UCSD-AML1 (cell line): ENCODE measurements around the gene ZEB2.

Source experiments
- DNase-seq: peaks from one replicate; lab custom pipeline; 2025; ENCODE audit not compliant: unreplicated experiment; lab: John Stamatoyannopoulos, UW

Gene ZEB2

GRCh38 chr2:144453486-144454158, 66.3 kb downstream of the ZEB2 start:
- no peak for DNase-seq

GRCh38 chr2:144452989-144453336, 67.0 kb downstream of the ZEB2 start:
- DNase-seq, result no peak

GRCh38 chr2:144452169-144452988, 67.5 kb downstream of the ZEB2 start:
- peak; percentile 15 for DNase-seq

- no peak for DNase-seq
Measured at GRCh38 chr2:144451443-144451842, 68.5 kb downstream of the ZEB2 start.

- DNase-seq, result peak; percentile 8
Measured at GRCh38 chr2:144449028-144449406, 70.9 kb downstream of the ZEB2 start.

GRCh38 chr2:144448389-144449027, 71.4 kb downstream of the ZEB2 start:
- DNase-seq, result no peak

- DNase-seq, result peak; percentile 5
Measured at GRCh38 chr2:144447535-144447934, 72.4 kb downstream of the ZEB2 start.

- DNase-seq, result no peak
Measured at GRCh38 chr2:144446136-144446535, 73.8 kb downstream of the ZEB2 start.

GRCh38 chr2:144445196-144445595, 74.7 kb downstream of the ZEB2 start:
- DNase-seq, result no peak

GRCh38 chr2:144443837-144444817, 75.8 kb downstream of the ZEB2 start:
- DNase-seq, result peak; percentile 5

GRCh38 chr2:144441711-144442141, 78.2 kb downstream of the ZEB2 start:
- no peak for DNase-seq

- no peak for DNase-seq
Measured at GRCh38 chr2:144439993-144440392, 79.9 kb downstream of the ZEB2 start.

- no peak for DNase-seq
Measured at GRCh38 chr2:144438801-144439631, 80.9 kb downstream of the ZEB2 start.

GRCh38 chr2:144437636-144438035, 82.3 kb downstream of the ZEB2 start:
- DNase-seq, result no peak

GRCh38 chr2:144434425-144435222, 85.3 kb downstream of the ZEB2 start:
- DNase-seq, result no peak

GRCh38 chr2:144432921-144433320, 87.0 kb downstream of the ZEB2 start:
- no peak for DNase-seq

GRCh38 chr2:144431998-144432397, 87.9 kb downstream of the ZEB2 start:
- DNase-seq, result no peak

- no peak for DNase-seq
Measured at GRCh38 chr2:144431392-144431783, 88.5 kb downstream of the ZEB2 start.

- DNase-seq, result no peak
Measured at GRCh38 chr2:144430722-144431391, 89.1 kb downstream of the ZEB2 start.
